ENCODE measurements around the gene PRKCH. TPM values are rescaled to one million over a fixed set of nuclear protein-coding genes. Genes with fewer than 3 reads are reported as not detected.
"Not testable (repeated sequence)": the region's sequence is repeated elsewhere in the genome, so short reads cannot be mapped to it uniquely, and the experiment has no call there.

PRKCH gene
- total RNA-seq, 1 experiment from 2014 or later: 5.2 TPM

DNA sequence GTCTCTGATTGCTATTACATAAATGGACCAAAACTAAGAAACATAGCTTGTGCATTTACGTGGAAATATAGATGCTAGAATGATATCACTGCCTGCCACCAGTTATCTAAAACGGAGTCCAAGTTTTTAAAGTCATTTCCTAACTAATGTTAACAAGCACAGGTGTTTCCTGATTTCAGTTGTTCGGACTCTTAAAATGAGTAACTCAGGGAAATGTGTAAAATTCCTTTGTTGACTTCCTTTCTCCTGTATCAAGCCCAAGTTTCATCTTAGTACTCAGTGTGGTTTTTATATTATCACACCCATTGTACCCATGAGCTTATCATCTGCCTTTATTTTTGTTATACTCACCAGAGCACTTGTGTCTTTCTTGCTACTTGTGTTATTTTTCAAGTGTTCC, 13.2 kb upstream of the PRKCH start:
- H3K56ac ChIP-seq (ENCODE audit: insufficient read length, low read depth, low read length): no peak overlapping the region
- no peaks in the 10 kb centered on the region for H3K27me3 ChIP-seq (ENCODE audit: insufficient read depth, low read length)
- H4K5ac ChIP-seq (ENCODE audit: insufficient read length, low read depth, low read length): no peak overlapping the region
- H3K79me1 ChIP-seq (ENCODE audit: insufficient read depth, low read depth, low read length, poor library complexity, severe bottlenecking): no peaks in the 10 kb centered on the region
- peaks cover 12 to 33% (median 16%) of the 10 kb centered on the region in 3 experiments for H3K36me3 Mint-ChIP-seq (ENCODE audit: insufficient read depth in 1 of 3, low read depth in 3 of 3)
- no peak for DNase-seq
- H3K4ac ChIP-seq (ENCODE audit: low read depth, low read length): no peak overlapping the region
- H3K9me3 ChIP-seq (ENCODE audit: control insufficient read depth, low read depth, low read length): no peaks in the 10 kb centered on the region
- no peak overlapping the region for H3T11ph ChIP-seq (ENCODE audit: low read length)
- no peak overlapping the region for H3K4me3 Mint-ChIP-seq
- no peaks in the 10 kb centered on the region for H3K79me2 ChIP-seq (ENCODE audit: insufficient read depth, low read length)
- H2AK5ac ChIP-seq (ENCODE audit: insufficient read length, low read length): no peak overlapping the region
- H3K4me1 ChIP-seq (ENCODE audit: insufficient read depth, low read length): no peaks in the 10 kb centered on the region
- no CpG with 5 or more reads among the region's 3 CpGs for WGBS (ENCODE audit: extremely low coverage, insufficient read length, low lambda C conversion rate)
- H3K4me1 Mint-ChIP-seq: peaks cover 5 to 6% of the 10 kb centered on the region in 2 experiments; a peak in 2 of 4 replicates
- H3K23ac ChIP-seq (ENCODE audit: insufficient read length, low read depth, low read length): no peak overlapping the region
- no peak overlapping the region for H2BK120ac ChIP-seq (ENCODE audit: low read depth, low read length, poor library complexity, severe bottlenecking)
- no peak overlapping the region for H3K27ac ChIP-seq (ENCODE audit: insufficient read length, low read depth, low read length)
- H3K18ac ChIP-seq (ENCODE audit: insufficient read length, low read depth, low read length): no peak overlapping the region
- no peaks in the 10 kb centered on the region for H4K20me1 ChIP-seq (ENCODE audit: control insufficient read depth, insufficient read depth, insufficient read length)
- H3K9ac ChIP-seq (ENCODE audit: extremely low read depth, insufficient read length, low read length): no peak overlapping the region
- H2BK15ac ChIP-seq (ENCODE audit: low read depth, low read length): no peak overlapping the region
- no peak overlapping the region for H4K8ac ChIP-seq (replicated peaks; ENCODE audit: insufficient read length, low read depth, low read length)
- H3K9me3 Mint-ChIP-seq: peaks cover 29 to 38% of the 10 kb centered on the region in 2 experiments
- H2BK5ac ChIP-seq (ENCODE audit: insufficient read length, low read length): no peak overlapping the region
- no peak overlapping the region for H2BK12ac ChIP-seq (ENCODE audit: insufficient read length, low read depth, low read length)
- no peak overlapping the region for H2AFZ ChIP-seq (ENCODE audit: low read length)
- H3K23me2 ChIP-seq (ENCODE audit: insufficient read length, low read depth, low read length, poor library complexity, severe bottlenecking): no peaks in the 10 kb centered on the region
- no peak overlapping the region for H3K4me2 ChIP-seq (ENCODE audit: insufficient read depth, insufficient read length, low read length)
- H3K14ac ChIP-seq (ENCODE audit: insufficient read depth, low read length): no peak overlapping the region
- H3K27ac Mint-ChIP-seq: no peak overlapping the region
- H4K91ac ChIP-seq (ENCODE audit: insufficient read length, low read depth, low read length): no peak overlapping the region
- H2BK20ac ChIP-seq (ENCODE audit: low read depth, low read length, poor library complexity, severe bottlenecking): no peak overlapping the region
- no peak for TF ChIP-seq CTCF (conservative IDR thresholded peaks at IDR 0.05)
- H3K27me3 Mint-ChIP-seq (ENCODE audit: low read depth): no peaks in the 10 kb centered on the region

- not testable (repeated sequence) for DNase-seq; H2BK12ac ChIP-seq (ENCODE audit: insufficient read length, low read depth, low read length); H3K9me3 ChIP-seq (ENCODE audit: control insufficient read depth, low read depth, low read length); H2BK20ac ChIP-seq (ENCODE audit: low read depth, low read length, poor library complexity, severe bottlenecking); H3T11ph ChIP-seq (ENCODE audit: low read length); H3K27me3 Mint-ChIP-seq (ENCODE audit: low read depth); H3K4me2 ChIP-seq (ENCODE audit: insufficient read depth, insufficient read length, low read length); H3K4me3 Mint-ChIP-seq; H3K27ac ChIP-seq (ENCODE audit: insufficient read length, low read depth, low read length); H3K79me1 ChIP-seq (ENCODE audit: insufficient read depth, low read depth, low read length, poor library complexity, severe bottlenecking); H4K91ac ChIP-seq (ENCODE audit: insufficient read length, low read depth, low read length); H3K56ac ChIP-seq (ENCODE audit: insufficient read length, low read depth, low read length); H2AK5ac ChIP-seq (ENCODE audit: insufficient read length, low read length); H2BK5ac ChIP-seq (ENCODE audit: insufficient read length, low read length); H2AFZ ChIP-seq (ENCODE audit: low read length); H3K27me3 ChIP-seq (ENCODE audit: insufficient read depth, low read length); H4K5ac ChIP-seq (ENCODE audit: insufficient read length, low read depth, low read length); H3K4ac ChIP-seq (ENCODE audit: low read depth, low read length); H4K20me1 ChIP-seq (ENCODE audit: control insufficient read depth, insufficient read depth, insufficient read length); H3K27ac Mint-ChIP-seq; H3K4me1 ChIP-seq (ENCODE audit: insufficient read depth, low read length); H3K23me2 ChIP-seq (ENCODE audit: insufficient read length, low read depth, low read length, poor library complexity, severe bottlenecking); H3K14ac ChIP-seq (ENCODE audit: insufficient read depth, low read length); H2BK15ac ChIP-seq (ENCODE audit: low read depth, low read length); H2BK120ac ChIP-seq (ENCODE audit: low read depth, low read length, poor library complexity, severe bottlenecking); H4K8ac ChIP-seq (replicated peaks; ENCODE audit: insufficient read length, low read depth, low read length); H3K79me2 ChIP-seq (ENCODE audit: insufficient read depth, low read length); H3K18ac ChIP-seq (ENCODE audit: insufficient read length, low read depth, low read length); H3K23ac ChIP-seq (ENCODE audit: insufficient read length, low read depth, low read length); H3K4me1 Mint-ChIP-seq; H3K9ac ChIP-seq (ENCODE audit: extremely low read depth, insufficient read length, low read length)
- Mint-ChIP-seq H3K9me3 (peaks cover 32 to 38% of the 10 kb centered on the region in 2 experiments), H3K36me3 (ENCODE audit: insufficient read depth in 1 of 3, low read depth in 3 of 3) (peaks cover 12 to 37% (median 19%) of the 10 kb centered on the region in 3 experiments)
- no CpG with 5 or more reads among the region's 4 CpGs for WGBS (ENCODE audit: extremely low coverage, insufficient read length, low lambda C conversion rate)
Observed at GRCh38 chr14:61308701-61309100, 12.7 kb upstream of the PRKCH start.
